ENCODE measurements around the gene HEBP2. TPM values are rescaled to one million over a fixed set of nuclear protein-coding genes. Genes with fewer than 3 reads are reported as not detected.

The HEBP2 gene
- total RNA-seq, 2 donors from 2014 or later, result 90.0 to 95.3 TPM

Small RNA genes lying within 50 kb of the gene (microRNA-seq; reads per million reads assigned to microRNA genes)
- gene MIR3145, result 4.1 to 4.8 reads per million in 2 donors

Other genes with a start within 250 kb of the HEBP2 start
- gene ARFGEF3, start 242.3 kb upstream of the HEBP2 start, total RNA-seq, result 10 to 100 TPM; 19.1 to 24.8 TPM
- gene PBOV1, start 185.7 kb upstream of the HEBP2 start, total RNA-seq, result not detected
- gene SMIM28, start 26.3 kb upstream of the HEBP2 start, total RNA-seq, result under 1 TPM in 1 of 2 donors, not detected in 1; 0.42 TPM
- 100 to 1,000 TPM; 112 to 125 TPM for gene NHSL1, start 95.3 kb downstream of the HEBP2 start, total RNA-seq